Spleen (tissue), 7 donors: ENCODE data around the gene PAX2.

ENCODE experiments used
- POLR2A ChIP-seq, 3 donors: fragments of 450-650 bp; IDR thresholded peaks; one replicate each; pipeline ENCODE4 v1.5.1; 2017; ENCODE audit warnings: antibody characterized with exemption in 3 of 3, mild to moderate bottlenecking in 1 of 3
- TF ChIP-seq, protein P1 (sequence below), 11 experiments: fragments of 200-600 bp in 7 of 11; fragments of 450-650 bp in 4 of 11; sonication (generic) in 4 of 11; IDR thresholded peaks in 8 of 11; conservative IDR thresholded peaks in 3 of 11; 1 replicate in 7 of 11; 2 replicates in 4 of 11; pipeline versions ENCODE4 v1.4.0 to v1.8.0; 2016 to 2021; ENCODE audit warnings: antibody characterized with exemption in 11 of 11, inconsistent platforms in 4 of 11, mild to moderate bottlenecking in 1 of 11
- donor health status: DM: no; HTN: no; CAD: no; lungs with moderate emphysema.
- donor health status: DM: no; HTN: no; CAD: no.
- donor health status: DM: no; HTN: no; CAD: no.

DNA sequence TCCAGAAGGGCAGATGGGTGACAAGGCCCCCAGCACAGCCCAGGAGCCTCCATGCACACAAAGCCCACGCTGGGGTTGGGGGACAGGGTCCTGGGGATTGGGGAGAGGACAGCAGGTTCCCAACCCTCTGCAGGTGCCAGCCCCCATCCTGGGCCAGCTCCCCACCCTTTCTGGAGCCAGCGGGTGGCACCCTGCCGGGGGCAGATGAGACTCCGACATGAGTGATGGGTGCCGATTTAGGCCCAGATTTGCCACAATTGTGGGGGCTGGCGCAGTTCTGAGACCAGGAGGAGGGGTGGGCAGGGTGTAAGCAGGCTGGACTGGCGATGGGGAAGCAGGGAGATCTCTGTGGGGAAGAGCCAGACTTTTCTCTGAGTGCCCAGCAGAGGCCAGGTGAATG is 118.1 kb downstream of the PAX2 start:
- TF ChIP-seq POLR2A (IDR thresholded peaks at IDR 0.05): no peak
- TF ChIP-seq, protein P1, sequence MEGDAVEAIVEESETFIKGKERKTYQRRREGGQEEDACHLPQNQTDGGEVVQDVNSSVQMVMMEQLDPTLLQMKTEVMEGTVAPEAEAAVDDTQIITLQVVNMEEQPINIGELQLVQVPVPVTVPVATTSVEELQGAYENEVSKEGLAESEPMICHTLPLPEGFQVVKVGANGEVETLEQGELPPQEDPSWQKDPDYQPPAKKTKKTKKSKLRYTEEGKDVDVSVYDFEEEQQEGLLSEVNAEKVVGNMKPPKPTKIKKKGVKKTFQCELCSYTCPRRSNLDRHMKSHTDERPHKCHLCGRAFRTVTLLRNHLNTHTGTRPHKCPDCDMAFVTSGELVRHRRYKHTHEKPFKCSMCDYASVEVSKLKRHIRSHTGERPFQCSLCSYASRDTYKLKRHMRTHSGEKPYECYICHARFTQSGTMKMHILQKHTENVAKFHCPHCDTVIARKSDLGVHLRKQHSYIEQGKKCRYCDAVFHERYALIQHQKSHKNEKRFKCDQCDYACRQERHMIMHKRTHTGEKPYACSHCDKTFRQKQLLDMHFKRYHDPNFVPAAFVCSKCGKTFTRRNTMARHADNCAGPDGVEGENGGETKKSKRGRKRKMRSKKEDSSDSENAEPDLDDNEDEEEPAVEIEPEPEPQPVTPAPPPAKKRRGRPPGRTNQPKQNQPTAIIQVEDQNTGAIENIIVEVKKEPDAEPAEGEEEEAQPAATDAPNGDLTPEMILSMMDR (IDR thresholded peaks at IDR 0.05 in 8 of 11, conservative IDR thresholded peaks at IDR 0.05 in 3 of 11): no peak
